Natural killer cell (primary cell): Measurements from ENCODE around the gene CCL26. TPM values are rescaled to one million over a fixed set of nuclear protein-coding genes. Genes with fewer than 3 reads are reported as not detected.

ENCODE experiments used
- ATAC-seq, 3 donors: fragments of 150-1000 bp in 2 of 3; fragments of 200-7000 bp in 1 of 3; cut with Tn5 transposase; 1 replicate in 1 of 3; 2 replicates in 2 of 3; pipeline ENCODE4 v1.10.0; 2021; ENCODE audit warnings: mild to moderate bottlenecking in 2 of 3, moderate library complexity in 2 of 3
- DNase-seq, 2 donors: peaks; one replicate each; pipeline versions ENCODE4 v3.0.0 to v3.0.0-alpha.2; 2013 to 2021; ENCODE audit warnings: mixed read lengths in 1 of 2
- H3K27ac ChIP-seq: one replicate; pipeline ENCODE4 v1.5.1; 2013; ENCODE audit warnings: mild to moderate bottlenecking, low read length
- H3K27me3 ChIP-seq: one replicate; pipeline ENCODE4 v1.6.1; 2013; ENCODE audit warnings: low read length; ENCODE audit not compliant: control insufficient read depth, insufficient read depth
- H3K36me3 ChIP-seq: one replicate; pipeline ENCODE4 v1.6.1; 2013; ENCODE audit warnings: low read length; ENCODE audit not compliant: control insufficient read depth, insufficient read depth
- H3K4me1 ChIP-seq: one replicate; pipeline ENCODE4 v1.6.1; 2013; ENCODE audit warnings: low read length; ENCODE audit not compliant: control insufficient read depth, insufficient read depth
- H3K4me3 ChIP-seq: one replicate; pipeline ENCODE4 v1.5.1; 2013; ENCODE audit warnings: low read length
- H3K9me3 ChIP-seq: one replicate; pipeline ENCODE4 v1.6.1; 2013; ENCODE audit warnings: low read length; ENCODE audit not compliant: control insufficient read depth, insufficient read depth
- H3K27ac Mint-ChIP-seq, 2 donors: one replicate each; pipeline ENCODE4 v1.8.0; 2022; ENCODE audit warnings: mild to moderate bottlenecking in 2 of 2, mixed read lengths in 2 of 2, moderate library complexity in 1 of 2
- H3K27me3 Mint-ChIP-seq, 2 donors: one replicate each; pipeline ENCODE4 v1.8.0; 2022; ENCODE audit warnings: low read depth in 2 of 2, mixed read lengths in 2 of 2
- H3K36me3 Mint-ChIP-seq: one replicate; pipeline ENCODE4 v1.8.0; 2022; ENCODE audit warnings: mixed read lengths
- H3K4me1 Mint-ChIP-seq, 2 donors: one replicate each; pipeline ENCODE4 v1.8.0; 2022; ENCODE audit warnings: mixed read lengths in 2 of 2
- H3K4me3 Mint-ChIP-seq: one replicate; pipeline ENCODE4 v1.8.0; 2022; ENCODE audit warnings: mild to moderate bottlenecking, moderate library complexity, mixed read lengths
- H3K9me3 Mint-ChIP-seq, 2 donors: one replicate each; pipeline ENCODE4 v1.8.0; 2022; ENCODE audit warnings: mixed read lengths in 2 of 2
- WGBS: methylation state at CpG from one replicate; pipeline ENCODE4 v1.1.7; 2013; ENCODE audit warnings: missing lambda C conversion rate; ENCODE audit not compliant: insufficient coverage; 5-methylcytosine and 5-hydroxymethylcytosine counted together
- intact Hi-C: fragments of 100-400 bp; cut with micrococcal nuclease; formaldehyde crosslinking; loops from one replicate; pipeline ENCODE4 v1.14.2; 2022
- total RNA-seq, 4 donors: library from RNA; stranded (reverse); fragments of 120-200 nt in 1 of 4; gene quantifications; one replicate each; pipeline versions ENCODE4 v1.2.3 to v1.2.4, GENCODE V29; 2013 to 2022
- TF ChIP-seq, protein P1 (sequence below): fragments of 200-600 bp; IDR thresholded peaks from one replicate; pipeline ENCODE4 v1.8.0; 2022; ENCODE audit warnings: antibody characterized with exemption

The CCL26 gene, protein sequence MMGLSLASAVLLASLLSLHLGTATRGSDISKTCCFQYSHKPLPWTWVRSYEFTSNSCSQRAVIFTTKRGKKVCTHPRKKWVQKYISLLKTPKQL
- total RNA-seq: not detected
- total RNA-seq (2013): not detected

DNA sequence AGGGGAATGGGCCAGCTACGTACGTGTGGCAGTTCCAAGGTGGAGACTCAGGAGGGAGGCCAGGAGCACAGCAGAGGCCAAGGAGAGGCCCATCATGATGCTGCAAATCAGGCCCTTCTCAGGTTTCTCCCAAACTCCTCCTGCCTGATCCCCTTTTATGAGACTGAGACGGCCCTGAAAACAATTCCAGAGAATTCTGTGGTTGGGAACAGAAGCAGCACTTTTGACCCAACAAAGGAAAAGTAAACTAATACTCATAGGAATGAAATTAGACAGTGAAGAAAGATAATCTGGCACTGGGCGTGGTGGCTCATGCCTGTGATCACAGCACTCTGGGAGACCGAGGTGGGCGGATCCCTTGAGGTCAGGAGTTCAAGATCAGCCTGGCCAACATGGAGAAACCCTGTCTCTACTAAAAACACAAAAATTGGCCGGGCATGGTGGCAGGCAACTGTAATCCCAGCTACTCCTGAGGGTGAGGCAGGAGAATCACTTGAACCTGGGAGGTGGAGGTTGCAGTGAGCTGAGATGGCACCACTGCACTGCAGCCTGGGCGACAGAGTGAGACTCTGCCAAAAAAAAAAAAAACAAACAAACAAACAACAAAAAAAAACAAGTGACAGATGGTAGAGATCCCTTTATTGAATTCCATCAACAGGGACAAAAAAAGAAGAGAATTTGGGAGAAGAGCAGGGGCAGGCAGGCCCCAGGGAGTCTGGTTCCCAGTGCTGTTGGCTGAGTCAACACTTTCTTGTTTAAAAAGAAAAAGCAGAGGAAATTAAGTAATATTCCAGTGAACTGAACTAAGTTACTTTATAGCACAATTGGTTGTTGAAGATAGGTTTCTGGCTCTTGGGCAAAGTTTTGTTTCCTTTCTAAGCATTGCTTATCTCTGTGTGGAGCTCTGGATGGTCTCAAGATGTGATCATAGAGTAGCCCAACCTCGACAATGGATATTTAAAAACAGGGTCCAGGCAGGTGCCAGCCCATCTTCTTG is at the start of gene CCL26:
Gene CCL26, minus strand, starts transcription at position 131 of the 997 bp plus-strand sequence. Its CDS starts 35 bp downstream, at position 96.
- whole genome bisulfite sequencing: 75% methylated on average over 7 of the region's 9 CpGs
- intact Hi-C loops: no loop called here
- no peak for ATAC-seq
- Mint-ChIP-seq H3K27me3 (no peaks in the 10 kb centered on the region), H3K36me3 (no peaks in the 10 kb centered on the region), H3K4me3 (no peak within 1 kb of the TSS), H3K9me3 (no peaks in the 10 kb centered on the region), H3K27ac (no peak within 1 kb of the TSS), H3K4me1 (peaks cover 18 to 19% of the 10 kb centered on the region in 2 donors)
- no peaks in the 10 kb centered on the region for H3K27me3 ChIP-seq
- H3K36me3 ChIP-seq: no peaks in the 10 kb centered on the region
- TF ChIP-seq, protein P1, sequence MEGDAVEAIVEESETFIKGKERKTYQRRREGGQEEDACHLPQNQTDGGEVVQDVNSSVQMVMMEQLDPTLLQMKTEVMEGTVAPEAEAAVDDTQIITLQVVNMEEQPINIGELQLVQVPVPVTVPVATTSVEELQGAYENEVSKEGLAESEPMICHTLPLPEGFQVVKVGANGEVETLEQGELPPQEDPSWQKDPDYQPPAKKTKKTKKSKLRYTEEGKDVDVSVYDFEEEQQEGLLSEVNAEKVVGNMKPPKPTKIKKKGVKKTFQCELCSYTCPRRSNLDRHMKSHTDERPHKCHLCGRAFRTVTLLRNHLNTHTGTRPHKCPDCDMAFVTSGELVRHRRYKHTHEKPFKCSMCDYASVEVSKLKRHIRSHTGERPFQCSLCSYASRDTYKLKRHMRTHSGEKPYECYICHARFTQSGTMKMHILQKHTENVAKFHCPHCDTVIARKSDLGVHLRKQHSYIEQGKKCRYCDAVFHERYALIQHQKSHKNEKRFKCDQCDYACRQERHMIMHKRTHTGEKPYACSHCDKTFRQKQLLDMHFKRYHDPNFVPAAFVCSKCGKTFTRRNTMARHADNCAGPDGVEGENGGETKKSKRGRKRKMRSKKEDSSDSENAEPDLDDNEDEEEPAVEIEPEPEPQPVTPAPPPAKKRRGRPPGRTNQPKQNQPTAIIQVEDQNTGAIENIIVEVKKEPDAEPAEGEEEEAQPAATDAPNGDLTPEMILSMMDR: no peak
- no peaks in the 10 kb centered on the region for H3K9me3 ChIP-seq
- peaks cover 20% of the 10 kb centered on the region for H3K4me1 ChIP-seq
- H3K4me3 ChIP-seq: no peak within 1 kb of the TSS
- H3K27ac ChIP-seq: no peak within 1 kb of the TSS
- no peak for DNase-seq

DNA sequence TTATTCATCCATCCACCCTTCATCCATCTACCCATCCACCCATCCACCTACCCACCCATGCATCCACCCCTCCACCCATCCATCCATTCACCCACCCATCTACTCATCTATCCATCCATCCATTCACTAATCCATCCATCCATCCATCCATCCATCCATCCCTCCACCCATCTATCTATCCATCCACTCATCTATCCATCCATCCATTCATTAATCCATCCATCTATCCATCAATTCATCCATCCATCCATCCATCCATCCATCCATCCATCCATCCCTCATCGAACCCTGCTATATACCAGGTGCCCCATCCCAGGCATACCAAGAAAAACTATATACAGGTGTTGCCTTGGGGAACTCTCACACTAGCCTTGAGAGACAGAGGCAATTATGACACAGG is 48.7 kb upstream of the CCL26 start:
- no peaks in the 10 kb centered on the region for H3K9me3 ChIP-seq
- intact Hi-C loops: no loop called here
- TF ChIP-seq, protein P1: no peak
- H3K4me1 ChIP-seq: no peaks in the 10 kb centered on the region
- H3K27me3 ChIP-seq: no peaks in the 10 kb centered on the region
- Mint-ChIP-seq H3K4me3 (no peak overlapping the region), H3K27me3 (peaks cover 0 to 7% of the 10 kb centered on the region in 2 donors), H3K9me3 (peaks cover 0 to 3% of the 10 kb centered on the region in 2 donors), H3K36me3 (no peaks in the 10 kb centered on the region), H3K27ac (no peak overlapping the region), H3K4me1 (no peaks in the 10 kb centered on the region)
- 83% methylated on average over 1 of the region's 1 CpG for WGBS
- no peak overlapping the region for H3K27ac ChIP-seq
- H3K36me3 ChIP-seq: no peaks in the 10 kb centered on the region
- no peak overlapping the region for H3K4me3 ChIP-seq
- ATAC-seq (no peak), DNase-seq (no peak)

DNA sequence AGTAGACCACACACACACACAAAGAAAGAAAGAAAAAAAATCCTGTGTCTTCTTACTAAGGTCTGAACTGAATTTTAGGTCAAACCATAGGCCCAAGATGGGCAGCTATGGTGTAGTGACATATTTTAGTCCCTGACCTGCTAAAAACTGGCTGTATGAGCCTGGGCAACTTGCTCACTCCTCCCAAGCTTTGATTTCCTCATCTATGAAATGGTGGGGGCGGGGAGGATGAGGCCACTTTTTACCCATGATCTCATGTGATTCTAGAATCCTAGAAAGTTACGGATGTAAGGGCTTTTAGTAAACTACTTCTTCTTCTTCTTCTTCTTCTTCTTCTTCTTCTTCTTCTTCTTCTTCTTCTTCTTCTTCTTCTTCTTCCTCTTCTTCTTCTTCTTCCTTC is 47.7 kb upstream of the CCL26 start:
- no peaks in the 10 kb centered on the region for H3K36me3 ChIP-seq
- intact Hi-C loops: no loop called here
- no peaks in the 10 kb centered on the region for H3K4me1 ChIP-seq
- H3K36me3 Mint-ChIP-seq: no peaks in the 10 kb centered on the region
- H3K9me3 ChIP-seq: no peaks in the 10 kb centered on the region
- H3K27ac Mint-ChIP-seq: no peak overlapping the region
- DNase-seq (no peak), ATAC-seq (no peak)
- H3K9me3 Mint-ChIP-seq: peaks cover 0 to 3% of the 10 kb centered on the region in 2 donors
- WGBS: 85% methylated on average over 2 of the region's 2 CpGs
- TF ChIP-seq, protein P1: no peak
- no peaks in the 10 kb centered on the region for H3K27me3 ChIP-seq
- H3K4me3 ChIP-seq: no peak overlapping the region
- peaks cover 0 to 7% of the 10 kb centered on the region in 2 donors for H3K27me3 Mint-ChIP-seq
- H3K4me3 Mint-ChIP-seq: no peak overlapping the region
- no peaks in the 10 kb centered on the region for H3K4me1 Mint-ChIP-seq
- no peak overlapping the region for H3K27ac ChIP-seq
